DND-41 (cell line): ENCODE data around the gene CEMIP2.

ENCODE experiments used
- ATAC-seq: fragments of 200-7000 bp; cut with Tn5 transposase; 3 replicates; pipeline ENCODE4 v1.9.1; 2021; ENCODE audit warnings: low read depth; ENCODE audit not compliant: insufficient read depth
- DNase-seq: peaks from one replicate; pipeline ENCODE4 v3.0.0-alpha.2; 2020
- H2AFZ ChIP-seq: 2 replicates; pipeline ENCODE4 v1.6.0; 2012; ENCODE audit warnings: low read depth, low read length
- H3K27ac ChIP-seq: 2 replicates; pipeline ENCODE4 v1.5.1; 2012; ENCODE audit warnings: low read length, inconsistent platforms
- H3K27me3 ChIP-seq: fragments of 200-600 bp; sonication (generic); 2 replicates; pipeline ENCODE4 v1.6.0; 2012; ENCODE audit warnings: low read length, mild to moderate bottlenecking, inconsistent platforms; ENCODE audit not compliant: insufficient read depth, poor library complexity
- H3K36me3 ChIP-seq: 2 replicates; pipeline ENCODE4 v1.5.1; 2012; ENCODE audit warnings: low read length, inconsistent platforms; ENCODE audit not compliant: insufficient read depth
- H3K4me1 ChIP-seq: 2 replicates; pipeline ENCODE4 v1.5.1; 2012; ENCODE audit warnings: mild to moderate bottlenecking, low read length; ENCODE audit not compliant: insufficient read depth
- H3K4me2 ChIP-seq: 2 replicates; pipeline ENCODE4 v1.6.0; 2012; ENCODE audit warnings: mild to moderate bottlenecking, moderate library complexity, low read length, inconsistent platforms; ENCODE audit not compliant: insufficient read depth
- H3K4me3 ChIP-seq, 2 experiments: fragments of 200-600 bp in 1 of 2; shearing (Covaris generic) in 1 of 2; 2 replicates each; pipeline ENCODE4 v1.5.1; 2012 to 2016; ENCODE audit warnings: inconsistent platforms in 2 of 2, low read length in 2 of 2, mild to moderate bottlenecking in 2 of 2, low read depth in 1 of 2, moderate library complexity in 1 of 2
- H3K79me2 ChIP-seq: 2 replicates; pipeline ENCODE4 v1.6.0; 2012; ENCODE audit warnings: low read length, inconsistent platforms; ENCODE audit not compliant: insufficient read depth
- H3K9ac ChIP-seq: 2 replicates; pipeline ENCODE4 v1.6.0; 2012; ENCODE audit warnings: low read depth, mild to moderate bottlenecking, inconsistent platforms, low read length, moderate library complexity
- H3K9me3 ChIP-seq: 2 replicates; pipeline ENCODE4 v1.5.1; 2012; ENCODE audit warnings: low read length, moderate library complexity, mild to moderate bottlenecking, inconsistent platforms; ENCODE audit not compliant: insufficient read depth, severe bottlenecking
- H4K20me1 ChIP-seq: 2 replicates; pipeline ENCODE4 v1.6.0; 2012; ENCODE audit warnings: low read length; ENCODE audit not compliant: insufficient read depth
- EZH2 ChIP-seq: IDR thresholded peaks from 3 replicates; pipeline ENCODE4 v1.6.1; 2012; ENCODE audit warnings: borderline replicate concordance, low read depth, mild to moderate bottlenecking, moderate library complexity, low read length, inconsistent platforms; ENCODE audit not compliant: severe bottlenecking
- TF ChIP-seq, protein P1 (sequence below): IDR thresholded peaks from 2 replicates; pipeline ENCODE4 v1.5.1; 2012; ENCODE audit warnings: borderline replicate concordance, low read length, moderate library complexity, mild to moderate bottlenecking; ENCODE audit not compliant: poor library complexity, severe bottlenecking; ENCODE audit errors: extremely low read depth

The CEMIP2 gene

DNA sequence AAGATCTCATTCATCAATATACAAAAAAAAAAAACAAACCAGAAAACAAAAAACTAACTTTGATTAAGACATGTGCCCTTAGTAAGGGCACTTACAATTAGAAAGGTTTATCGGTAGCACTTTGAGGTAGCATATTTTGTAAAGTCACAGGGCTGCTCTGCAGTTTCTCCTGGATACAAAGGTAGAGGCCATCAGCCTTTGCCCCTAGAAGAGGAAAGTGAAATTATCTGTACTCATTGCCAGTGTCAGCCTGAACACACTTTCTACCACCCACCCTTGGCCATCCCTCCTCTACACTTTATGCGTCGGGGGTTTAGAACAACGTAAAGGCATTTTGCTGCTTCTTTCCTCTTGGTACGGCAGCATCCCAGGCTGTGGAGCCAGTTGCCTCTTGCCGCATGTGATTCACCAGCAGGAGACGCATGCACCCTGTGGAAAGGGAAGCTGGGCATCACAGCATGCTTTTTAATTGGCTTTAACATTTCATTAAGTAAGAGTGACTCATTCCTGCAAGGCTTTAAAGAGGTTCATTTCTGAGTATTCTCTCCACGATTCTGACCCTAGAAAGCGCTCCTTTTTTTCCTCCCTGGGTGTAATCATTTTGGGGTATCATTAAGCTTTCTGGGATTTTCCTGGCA, 84.6 kb downstream of the CEMIP2 start:
- Histone ChIP-seq H2AFZ (no peak overlapping the region), H3K9me3 (no peaks in the 10 kb centered on the region), H3K36me3 (no peaks in the 10 kb centered on the region), H3K27me3 (no peaks in the 10 kb centered on the region), H3K4me3 (no peak overlapping the region), H3K27ac (no peak overlapping the region), H3K79me2 (no peaks in the 10 kb centered on the region), H3K4me2 (no peak overlapping the region), H3K9ac (no peak overlapping the region), H4K20me1 (no peaks in the 10 kb centered on the region), H3K4me1 (peaks cover 15% of the 10 kb centered on the region)
- ATAC-seq (no peak), DNase-seq (no peak)
- TF ChIP-seq, protein P1, sequence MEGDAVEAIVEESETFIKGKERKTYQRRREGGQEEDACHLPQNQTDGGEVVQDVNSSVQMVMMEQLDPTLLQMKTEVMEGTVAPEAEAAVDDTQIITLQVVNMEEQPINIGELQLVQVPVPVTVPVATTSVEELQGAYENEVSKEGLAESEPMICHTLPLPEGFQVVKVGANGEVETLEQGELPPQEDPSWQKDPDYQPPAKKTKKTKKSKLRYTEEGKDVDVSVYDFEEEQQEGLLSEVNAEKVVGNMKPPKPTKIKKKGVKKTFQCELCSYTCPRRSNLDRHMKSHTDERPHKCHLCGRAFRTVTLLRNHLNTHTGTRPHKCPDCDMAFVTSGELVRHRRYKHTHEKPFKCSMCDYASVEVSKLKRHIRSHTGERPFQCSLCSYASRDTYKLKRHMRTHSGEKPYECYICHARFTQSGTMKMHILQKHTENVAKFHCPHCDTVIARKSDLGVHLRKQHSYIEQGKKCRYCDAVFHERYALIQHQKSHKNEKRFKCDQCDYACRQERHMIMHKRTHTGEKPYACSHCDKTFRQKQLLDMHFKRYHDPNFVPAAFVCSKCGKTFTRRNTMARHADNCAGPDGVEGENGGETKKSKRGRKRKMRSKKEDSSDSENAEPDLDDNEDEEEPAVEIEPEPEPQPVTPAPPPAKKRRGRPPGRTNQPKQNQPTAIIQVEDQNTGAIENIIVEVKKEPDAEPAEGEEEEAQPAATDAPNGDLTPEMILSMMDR = no peak
- TF ChIP-seq EZH2 = no peak

DNA sequence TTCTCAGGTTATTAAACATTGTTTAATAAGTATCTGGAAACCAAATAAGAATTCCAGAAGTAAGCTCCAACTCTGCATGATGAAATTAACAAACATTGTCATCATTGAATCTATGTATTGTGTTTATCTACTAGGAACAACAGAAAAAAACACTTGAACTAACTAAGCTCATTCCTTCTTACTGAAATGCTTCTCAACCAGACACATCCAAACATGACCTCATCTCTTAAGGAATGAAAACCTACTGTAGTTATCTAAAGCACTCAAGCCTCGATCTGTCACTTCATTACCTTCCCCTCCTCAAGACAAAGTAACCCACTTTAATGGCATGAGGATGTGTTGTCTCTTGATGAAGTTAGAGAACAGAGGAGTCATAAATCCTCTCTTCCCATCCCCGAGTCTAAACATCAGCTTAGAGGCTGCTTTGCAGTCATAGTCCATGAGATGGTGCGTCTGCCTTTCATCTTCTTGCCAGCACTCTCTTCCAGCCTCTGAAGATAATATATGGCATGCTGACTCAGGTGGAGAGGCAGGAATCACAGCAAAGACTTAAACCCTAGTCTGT, 86.5 kb downstream of the CEMIP2 start:
- ATAC-seq (no peak), DNase-seq (no peak)
- Histone ChIP-seq H3K79me2 (no peaks in the 10 kb centered on the region), H3K36me3 (no peaks in the 10 kb centered on the region), H3K27me3 (no peaks in the 10 kb centered on the region), H3K4me1 (peaks cover 15% of the 10 kb centered on the region), H4K20me1 (no peaks in the 10 kb centered on the region), H3K9ac (no peak overlapping the region), H2AFZ (no peak overlapping the region), H3K4me3 (no peak overlapping the region), H3K4me2 (no peak overlapping the region), H3K27ac (no peak overlapping the region), H3K9me3 (no peaks in the 10 kb centered on the region)
- TF ChIP-seq, protein P1 = no peak
- TF ChIP-seq EZH2 = no peak

- Histone ChIP-seq H3K4me2 (no peak overlapping the region), H3K79me2 (no peaks in the 10 kb centered on the region), H4K20me1 (no peaks in the 10 kb centered on the region), H3K27me3 (no peaks in the 10 kb centered on the region), H3K9me3 (no peaks in the 10 kb centered on the region), H3K27ac (no peak overlapping the region), H3K9ac (no peak overlapping the region), H3K4me3 (no peak overlapping the region), H3K36me3 (no peaks in the 10 kb centered on the region), H2AFZ (no peak overlapping the region), H3K4me1 (peaks cover 15% of the 10 kb centered on the region)
- DNase-seq = no peak
- no peak for ATAC-seq
- TF ChIP-seq EZH2 = no peak
- TF ChIP-seq, protein P1 = no peak
Observed at GRCh38 chr9:71681104-71681707, 87.1 kb downstream of the CEMIP2 start.
